GM04503 (cell line): ENCODE data around the gene CFAP74.

Source experiments
- DNase-seq: peaks from one replicate; pipeline ENCODE4 v3.0.0-alpha.2; 2012; ENCODE audit warnings: low read depth

CFAP74 gene

DNA sequence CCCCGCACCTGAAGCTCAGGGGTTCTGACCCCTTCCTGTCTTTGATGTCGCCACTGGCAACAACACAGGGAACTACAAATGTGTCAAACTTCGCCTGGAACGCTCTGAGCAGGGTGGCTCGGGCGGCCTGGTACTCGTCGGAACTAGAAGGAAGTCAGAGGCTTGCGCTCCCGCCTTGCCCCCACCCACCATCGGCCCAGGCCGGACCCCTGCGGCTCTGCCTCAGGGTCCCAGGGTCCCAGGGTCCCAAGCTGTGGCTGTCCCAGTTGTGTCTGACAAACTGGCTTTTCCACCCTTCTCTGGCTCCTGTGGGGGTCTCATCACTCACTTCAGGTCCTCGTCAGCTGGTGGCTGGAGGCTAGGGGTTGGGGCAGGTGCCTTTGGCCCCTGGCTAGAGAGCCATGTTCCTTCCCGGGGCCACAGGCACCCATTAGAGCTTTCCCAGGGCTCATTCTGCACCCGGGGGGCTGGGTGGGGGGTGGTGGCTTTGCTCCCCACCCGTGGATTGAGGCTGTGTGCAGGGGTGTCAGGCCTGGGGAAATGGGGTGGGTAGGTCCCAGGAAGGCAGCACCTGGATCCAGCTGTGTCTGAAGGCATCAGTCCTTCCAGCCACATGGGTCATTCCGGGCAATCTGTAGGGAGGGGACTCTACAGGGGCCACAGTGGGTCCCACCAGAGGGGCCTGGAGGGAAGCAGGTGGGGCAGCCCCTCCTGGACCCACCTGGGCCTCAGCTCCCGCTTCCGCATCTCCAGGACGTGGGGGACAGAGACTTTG, 76.5 kb downstream of the CFAP74 start:
- no peak for DNase-seq

DNA sequence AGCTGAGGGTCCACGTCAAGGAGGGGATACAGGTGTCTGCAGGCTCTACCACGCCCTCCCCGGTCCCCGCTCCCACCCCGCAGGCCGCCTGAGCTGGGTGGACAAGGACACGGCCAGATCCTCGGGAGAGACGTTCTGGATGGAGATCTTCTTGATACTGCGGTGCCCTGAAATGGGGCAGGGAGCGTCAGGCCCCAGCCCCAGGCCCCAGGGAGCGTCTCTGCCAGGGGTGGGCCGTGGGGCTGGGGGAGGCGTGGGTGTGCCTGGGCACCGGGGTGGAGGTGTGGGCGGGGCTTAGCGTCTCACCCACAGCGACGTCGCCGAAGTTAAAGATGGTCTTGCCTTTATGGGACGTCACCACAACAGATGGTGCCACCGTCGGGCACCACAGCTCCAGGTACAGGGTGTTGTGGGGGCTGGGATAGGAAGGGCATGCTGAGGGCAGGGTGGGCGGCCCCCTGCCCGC, 77.2 kb downstream of the CFAP74 start:
- DNase-seq, result no peak

DNA sequence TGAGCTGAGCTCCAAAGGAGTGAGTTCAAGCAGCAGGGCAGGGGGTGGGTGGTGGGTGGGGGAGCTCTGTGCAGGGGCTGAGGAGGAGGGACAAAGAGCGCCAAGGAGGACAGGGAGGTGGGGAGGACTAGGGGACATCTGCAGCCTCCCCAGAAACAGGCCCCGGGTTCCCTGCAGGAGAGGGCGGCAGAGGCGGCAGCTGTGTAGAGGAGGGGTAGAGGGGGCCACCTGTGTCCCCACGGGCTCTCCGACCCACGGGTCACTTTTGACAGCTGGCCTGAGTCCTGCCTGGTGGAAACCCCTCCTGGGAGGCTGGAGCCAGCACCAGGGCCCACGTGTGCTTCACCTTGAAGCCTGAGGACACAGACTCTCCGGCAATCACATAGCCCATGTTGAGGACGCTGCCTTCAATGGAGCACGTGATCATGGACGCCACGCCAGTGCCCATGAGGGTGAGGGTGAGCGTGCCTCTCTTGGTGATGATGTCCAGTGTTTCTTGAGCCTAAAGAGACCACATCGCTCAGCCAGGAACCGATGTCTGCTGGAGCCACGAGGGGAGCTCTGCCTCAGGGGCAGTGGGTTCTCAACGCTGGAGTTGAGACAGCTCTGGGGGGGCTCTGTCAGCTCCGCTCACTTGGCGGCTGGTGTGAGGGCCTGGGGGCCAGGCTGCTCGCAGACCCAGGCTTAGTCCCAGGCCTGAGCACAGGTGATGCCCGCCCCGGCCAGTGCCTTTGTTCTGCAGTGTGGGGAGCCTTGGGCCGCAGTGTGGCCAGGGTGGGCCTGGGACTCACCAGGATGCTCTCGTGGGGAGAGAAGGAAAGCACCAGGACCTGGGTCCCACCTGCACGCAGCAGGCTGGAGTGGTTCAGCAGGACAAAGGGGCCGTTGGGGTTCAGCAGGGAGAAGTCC, 77.9 kb downstream of the CFAP74 start:
- no peak for DNase-seq

DNA sequence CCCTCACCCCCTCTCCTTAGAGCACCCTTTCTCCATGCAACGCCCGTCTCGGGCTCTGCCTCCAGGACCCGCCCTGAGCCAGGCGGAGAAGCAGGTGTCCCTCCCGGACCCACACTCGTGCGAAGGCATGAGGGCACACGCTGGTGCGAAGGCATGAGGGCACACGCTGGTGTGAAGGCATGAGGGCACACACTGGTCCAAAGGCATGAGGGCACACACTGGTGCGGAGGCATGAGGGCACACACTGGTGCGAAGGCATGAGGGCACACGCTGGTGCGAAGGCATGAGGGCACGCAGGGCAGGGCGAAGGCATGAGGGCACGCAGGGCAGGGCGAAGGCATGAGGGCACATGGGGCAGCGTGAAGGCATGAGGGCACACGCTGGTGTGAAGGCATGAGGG, 78.7 kb downstream of the CFAP74 start:
- no peak for DNase-seq

DNA sequence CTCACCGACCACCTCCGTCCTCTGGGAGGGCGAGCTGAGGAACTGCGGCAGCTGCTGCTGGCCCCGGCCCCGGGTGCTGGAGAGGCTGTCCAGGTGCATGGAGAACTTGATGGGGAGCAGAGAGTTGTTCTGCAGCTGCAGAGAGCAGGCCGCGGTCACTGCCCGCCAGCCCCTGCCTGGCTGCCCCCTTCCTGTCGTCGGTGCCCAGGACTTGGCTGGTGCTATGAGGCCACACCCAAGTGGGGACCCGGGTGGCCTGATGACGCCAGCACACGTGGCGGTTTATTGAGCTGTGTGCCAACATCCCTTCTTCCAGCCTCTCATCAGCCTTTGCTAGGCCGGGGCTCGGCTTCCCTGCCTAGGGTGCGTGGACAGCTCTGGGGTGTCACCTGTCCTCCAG, 79.2 kb downstream of the CFAP74 start:
- DNase-seq, result no peak

DNA sequence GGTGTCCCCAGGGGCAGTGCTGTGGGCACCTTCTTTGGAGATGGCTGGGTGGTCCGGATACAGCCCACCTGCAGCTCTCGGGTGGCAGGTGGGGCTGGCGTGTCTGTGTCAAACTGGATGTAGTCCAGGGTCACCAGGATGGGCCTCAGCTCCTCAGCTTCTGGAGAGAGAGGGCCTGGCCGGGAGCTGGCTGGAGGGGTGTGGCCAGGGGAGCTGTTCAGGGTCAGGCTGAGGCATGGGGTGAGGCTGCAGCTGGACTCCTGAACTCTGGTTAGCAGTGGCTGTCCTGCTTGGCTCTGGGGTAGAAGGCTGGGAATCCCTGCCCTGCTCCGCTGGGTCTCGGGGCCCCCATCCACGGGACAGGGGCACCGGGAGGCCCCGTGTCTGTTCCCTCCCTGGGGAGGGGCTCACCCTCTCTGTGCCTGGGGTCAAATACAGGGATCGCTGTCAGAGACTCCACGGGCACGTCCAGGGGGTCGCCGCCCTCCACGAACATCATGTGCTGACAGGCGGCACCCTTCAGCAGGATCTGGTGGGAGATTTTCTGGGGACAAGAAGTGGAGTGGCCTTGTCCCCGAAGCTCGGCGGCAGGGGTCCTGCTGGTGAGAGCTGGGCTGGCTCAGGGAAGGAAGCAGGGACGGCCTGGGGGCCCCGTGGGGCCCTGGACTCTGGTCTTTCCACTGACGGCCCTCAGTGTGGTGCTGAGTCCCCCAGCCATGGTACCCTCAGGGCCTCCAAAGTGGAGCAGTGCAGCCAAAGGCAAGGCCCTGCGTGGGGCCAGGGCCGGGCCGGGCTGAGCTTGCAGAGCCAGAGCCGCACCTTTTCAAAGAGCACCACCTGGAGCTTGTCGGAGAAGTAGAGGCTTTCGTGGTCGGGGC, 80.4 kb downstream of the CFAP74 start:
- DNase-seq, result no peak

DNA sequence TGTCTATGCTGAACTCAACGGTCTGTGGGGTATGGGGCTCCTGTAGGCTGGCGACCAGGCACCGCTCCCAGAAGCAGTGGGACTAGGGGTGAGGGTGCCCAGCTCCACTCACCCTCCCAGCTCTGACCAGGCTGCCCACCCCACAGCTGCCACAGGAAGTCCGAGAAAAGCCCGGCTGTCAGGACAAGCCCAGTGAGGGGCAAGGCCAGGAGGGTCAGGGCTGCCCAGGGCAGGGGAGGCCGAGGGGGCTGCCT, 81.0 kb downstream of the CFAP74 start:
- no peak for DNase-seq

DNA sequence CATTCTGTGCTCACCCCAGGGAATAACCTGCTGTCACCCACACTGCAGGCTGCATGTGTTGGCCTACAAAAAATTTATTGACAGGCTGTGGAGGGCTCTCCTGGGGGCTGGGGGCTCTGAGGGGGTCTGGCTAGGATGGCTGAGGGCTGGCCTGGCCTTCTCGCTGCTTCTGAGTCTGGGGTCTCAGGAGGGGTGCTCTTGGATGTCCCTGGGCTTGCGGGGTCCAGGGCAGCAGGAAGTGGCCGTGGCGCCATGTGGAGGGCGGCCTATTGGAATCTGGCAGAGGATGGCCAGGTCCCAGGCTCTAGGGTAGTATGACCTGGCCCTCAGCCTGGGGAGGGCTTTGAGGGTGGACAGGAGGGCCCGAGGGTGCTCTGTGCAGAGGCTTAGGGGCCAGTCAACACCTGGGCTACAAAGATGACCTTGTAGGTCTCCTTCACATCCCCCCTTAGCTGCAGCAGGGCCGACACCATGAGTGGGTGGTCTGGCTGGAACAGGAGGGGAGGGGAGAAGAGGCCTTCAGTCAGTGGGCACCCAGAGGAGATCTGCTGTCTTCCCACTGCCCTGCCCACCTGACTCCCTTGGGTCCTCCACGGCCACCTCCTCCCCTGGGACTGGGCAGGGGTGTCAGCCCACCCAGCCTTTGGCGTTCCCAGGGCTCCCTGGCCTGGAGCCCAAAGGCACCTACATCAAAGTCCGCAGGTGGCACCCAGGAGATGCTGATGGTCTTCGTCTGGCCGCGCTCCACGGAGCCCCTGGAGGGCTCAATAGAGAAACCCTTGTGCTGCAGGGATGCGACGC, 81.5 kb downstream of the CFAP74 start:
- DNase-seq, result no peak

DNA sequence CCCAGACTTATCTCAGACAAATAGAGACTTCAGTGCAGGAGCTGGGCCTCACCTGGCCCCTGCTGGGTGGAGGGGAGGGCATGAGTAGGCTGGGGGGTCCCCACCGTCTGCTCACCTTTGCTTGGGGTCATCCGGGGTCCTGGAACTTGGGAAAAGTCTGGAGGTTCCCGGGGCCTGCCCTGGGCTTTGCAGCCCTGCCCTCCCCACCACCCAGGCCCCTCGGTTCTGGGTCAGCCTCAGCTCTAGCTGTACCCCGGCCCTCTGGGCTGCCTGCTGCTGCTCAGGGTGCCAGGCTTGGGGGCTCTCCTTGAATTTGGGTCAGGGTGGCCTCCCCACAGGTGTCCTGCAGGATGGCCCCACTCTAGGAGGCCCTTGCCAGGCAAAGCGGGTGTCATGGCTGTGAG, 82.1 kb downstream of the CFAP74 start:
- DNase-seq, result no peak

DNA sequence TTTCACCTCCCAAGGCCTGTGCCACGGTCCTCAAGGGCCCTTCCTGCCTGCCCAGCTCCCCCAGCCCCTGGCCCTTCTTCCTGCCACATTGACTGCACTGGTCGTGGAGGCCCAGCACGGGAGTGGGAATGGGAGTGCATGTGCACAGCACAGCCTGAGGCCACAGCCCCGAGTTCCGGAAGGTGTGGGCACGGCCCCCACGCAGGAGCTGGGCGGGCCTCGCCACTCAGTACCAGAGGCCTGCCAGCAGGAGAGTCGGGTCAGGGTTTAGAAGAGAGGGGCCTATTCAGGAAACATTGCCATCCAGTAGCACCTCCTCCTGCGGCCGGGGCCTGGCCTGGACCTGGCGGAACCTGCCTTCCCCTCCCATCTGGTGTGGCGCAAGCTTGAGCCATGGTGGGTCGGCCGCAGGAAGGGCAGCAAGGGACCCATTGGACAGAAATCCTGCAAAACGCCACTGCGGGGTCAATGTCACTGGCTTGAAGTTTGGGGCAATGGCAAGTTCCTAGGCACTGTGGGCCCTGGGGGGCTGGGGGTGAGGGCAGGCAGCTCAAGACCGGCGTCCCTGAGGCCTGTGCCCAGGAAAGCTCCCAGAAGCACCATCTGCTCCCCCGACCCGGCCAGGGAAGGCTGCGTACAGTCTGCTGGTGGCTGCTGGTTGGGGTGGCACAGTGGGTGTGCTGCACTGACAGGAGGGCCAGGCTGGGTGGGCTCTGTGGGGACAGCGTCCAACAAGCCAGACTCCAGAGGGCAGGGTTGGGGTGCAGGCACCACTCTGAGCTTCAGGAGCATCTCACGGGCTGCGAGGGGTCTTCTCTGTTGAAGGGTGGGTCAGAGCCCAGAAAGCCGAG, 82.8 kb downstream of the CFAP74 start:
- no peak for DNase-seq

DNA sequence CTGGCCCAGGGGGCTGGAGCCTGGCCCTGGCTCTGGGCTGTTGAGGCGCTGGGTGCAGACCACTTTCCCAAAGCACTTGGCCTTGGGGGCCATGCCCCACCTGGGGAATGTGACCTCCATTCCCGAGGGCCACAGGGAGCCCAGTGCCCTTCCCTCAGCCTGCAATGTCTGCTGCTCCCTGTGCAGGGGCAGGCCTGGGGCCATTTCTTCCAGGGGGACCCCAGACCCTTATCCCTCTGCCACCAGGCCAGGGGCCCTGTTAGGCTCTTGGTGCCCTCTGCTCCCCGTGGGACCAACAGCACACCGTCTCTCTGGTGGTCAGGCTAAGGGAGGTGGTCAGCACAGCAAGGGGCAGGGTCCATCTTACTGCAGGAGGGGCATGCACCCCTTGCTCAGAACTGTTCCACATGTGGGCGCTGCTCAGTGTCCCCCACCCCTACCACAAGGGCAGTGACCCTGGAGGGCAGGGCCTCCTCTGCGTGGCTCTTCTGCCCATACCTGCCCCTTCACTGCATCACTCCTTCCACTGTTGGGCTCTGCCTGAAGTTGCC, 83.5 kb downstream of the CFAP74 start:
- no peak for DNase-seq

DNA sequence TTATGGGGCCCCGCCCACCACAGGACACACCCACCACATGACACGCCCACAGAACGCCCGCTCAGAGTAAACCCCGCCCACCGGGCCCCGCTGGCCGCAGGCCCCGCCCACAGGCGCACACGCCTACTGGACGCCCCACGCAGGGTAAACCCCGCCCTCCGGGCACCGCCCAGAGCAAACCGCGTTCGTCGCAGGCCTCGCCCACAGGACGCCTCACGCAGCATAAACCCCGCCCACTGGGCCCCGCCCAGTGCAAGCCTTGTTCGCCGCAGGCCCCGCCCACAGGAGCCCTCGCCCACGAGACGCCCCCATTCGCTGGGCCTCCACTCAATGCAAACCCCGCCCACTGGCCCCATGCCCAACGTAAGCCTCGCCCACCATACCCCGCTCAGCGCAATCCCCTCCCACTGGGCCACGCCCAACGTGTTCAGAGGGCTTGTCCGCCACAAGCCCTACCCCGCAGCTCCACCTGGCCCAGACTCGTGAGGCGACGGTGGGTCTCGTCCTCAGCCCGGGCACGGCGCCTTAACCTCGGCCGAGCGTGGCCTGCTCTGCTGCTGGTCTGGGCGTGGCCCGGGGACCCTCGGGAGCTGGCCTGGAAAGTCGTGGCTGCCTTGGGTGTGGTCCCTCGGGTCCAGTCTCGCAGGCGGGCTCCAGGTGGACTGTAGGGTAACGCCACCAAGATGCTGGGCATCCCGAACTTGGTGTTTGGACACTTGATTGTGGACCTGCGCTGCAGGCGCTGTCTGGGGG, 84.1 kb downstream of the CFAP74 start:
- DNase-seq, result peak; percentile 48

DNA sequence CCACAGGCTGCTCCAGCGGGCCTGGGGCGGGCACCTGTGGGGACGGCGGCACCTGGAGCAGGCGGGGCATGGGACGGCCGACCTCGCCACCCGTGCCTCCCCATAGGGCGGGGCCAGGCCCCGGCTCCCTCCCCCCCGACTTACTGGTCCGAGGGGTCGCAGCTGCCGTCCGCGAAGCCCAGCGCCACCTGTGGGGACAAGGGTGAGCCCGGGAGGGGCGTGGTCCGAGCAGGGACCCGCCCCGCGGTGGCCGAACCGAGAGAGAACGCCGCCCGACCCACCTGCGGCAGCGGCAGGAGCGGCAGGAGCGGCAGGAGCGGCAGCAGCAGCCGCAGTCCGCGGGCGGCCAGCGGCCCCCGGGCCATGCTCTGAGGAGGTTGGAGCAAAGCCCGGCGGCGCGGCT, 84.7 kb downstream of the CFAP74 start, which contains the start of gene TMEM52:
Gene TMEM52 (minus strand): TSS at position 379 of the 403 bp plus-strand sequence. CDS start 14 bp downstream, at position 365.
- DNase-seq, result no peak

DNA sequence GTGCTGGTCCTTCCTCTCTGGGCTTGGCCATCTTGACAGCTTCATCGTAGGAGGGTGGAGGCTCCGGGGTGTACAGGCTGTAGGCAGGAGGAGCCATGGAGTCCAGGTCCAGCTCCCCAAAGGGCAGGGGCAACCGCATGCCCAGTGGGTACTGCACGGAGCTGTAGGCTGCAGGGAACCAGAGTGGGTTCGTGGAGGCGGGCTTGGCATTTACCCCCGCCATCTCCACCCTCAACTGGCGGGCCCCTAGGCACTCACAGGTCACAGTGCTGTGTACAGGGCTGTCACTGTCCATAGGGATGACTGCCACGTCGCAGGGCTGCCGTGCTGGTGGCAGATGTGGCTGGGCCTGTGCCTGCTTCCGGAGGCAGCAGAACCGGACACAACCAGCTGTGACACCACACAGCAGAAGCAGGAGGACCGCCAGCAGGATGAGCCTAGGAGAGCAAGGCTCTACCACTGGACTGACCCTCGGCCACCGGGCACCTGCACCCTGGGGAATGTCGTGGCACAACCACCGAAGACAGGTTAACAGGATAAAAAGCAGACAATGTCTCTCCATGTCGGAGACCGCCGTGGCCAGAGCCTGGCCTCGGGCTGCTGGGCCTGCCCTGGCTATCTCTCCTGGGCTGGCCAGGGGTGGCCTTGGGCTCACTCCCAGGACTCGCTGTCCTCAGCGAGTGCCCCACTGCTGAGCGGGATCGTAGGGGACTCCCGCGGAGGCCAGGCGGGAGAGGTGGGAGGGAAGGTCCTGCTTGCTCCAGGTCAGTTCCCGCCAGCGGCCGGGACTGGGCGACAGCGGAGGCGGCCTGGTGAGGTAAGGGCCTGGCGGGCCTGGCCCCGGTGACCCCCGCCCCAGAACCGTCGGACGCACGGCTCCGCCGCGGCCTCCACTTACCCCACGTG, 85.3 kb downstream of the CFAP74 start:
- DNase-seq, result no peak

DNA sequence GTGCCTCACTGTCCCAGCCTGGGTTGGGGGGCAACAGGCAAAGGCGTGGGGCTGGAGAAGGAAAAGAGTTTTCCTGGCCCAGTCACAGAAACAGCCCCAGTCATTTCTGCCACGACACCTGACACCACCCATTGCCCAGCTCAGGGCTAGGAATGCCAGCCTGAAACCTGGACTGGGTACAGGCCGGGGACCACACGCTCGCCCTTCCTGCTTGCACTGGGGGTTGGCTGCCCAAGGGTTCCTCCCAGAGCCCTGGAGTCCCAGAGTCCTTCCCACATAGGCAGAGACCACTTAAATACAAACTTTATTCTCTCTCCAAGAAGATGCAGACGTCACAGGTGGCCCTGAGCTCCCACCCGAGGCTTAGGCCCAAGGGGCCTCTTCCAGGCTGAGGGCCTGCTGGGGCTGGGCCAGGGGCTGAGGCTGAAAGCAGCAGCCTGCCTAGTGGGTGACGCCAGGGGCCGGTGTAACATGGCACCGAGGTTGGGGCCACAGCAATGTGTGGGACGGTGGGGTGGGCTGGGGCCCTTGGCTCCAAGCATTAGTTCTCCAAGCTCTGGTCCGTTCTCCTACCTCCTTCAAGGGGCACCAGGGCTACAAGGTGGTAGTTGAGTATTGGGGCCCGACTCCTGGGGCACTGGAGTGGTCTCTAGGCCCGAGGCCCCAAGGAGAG, 86.1 kb downstream of the CFAP74 start:
- DNase-seq, result no peak

DNA sequence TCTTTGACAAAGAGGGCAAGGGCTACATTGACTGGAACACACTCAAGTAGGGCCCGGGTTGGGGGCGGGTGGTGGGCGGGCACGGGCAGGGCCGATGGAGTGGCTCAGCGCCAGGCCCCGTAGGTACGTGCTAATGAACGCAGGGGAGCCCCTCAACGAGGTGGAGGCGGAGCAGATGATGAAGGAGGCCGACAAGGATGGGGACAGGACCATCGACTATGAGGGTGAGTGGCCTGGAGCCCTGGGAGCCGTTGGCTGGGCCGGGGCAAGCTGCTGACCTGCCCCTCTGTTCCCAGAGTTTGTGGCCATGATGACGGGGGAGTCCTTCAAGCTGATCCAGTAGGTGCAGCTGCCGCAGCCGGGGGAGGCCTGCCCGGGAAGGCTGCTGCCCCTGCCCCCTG, 86.7 kb downstream of the CFAP74 start:
- no peak for DNase-seq

DNA sequence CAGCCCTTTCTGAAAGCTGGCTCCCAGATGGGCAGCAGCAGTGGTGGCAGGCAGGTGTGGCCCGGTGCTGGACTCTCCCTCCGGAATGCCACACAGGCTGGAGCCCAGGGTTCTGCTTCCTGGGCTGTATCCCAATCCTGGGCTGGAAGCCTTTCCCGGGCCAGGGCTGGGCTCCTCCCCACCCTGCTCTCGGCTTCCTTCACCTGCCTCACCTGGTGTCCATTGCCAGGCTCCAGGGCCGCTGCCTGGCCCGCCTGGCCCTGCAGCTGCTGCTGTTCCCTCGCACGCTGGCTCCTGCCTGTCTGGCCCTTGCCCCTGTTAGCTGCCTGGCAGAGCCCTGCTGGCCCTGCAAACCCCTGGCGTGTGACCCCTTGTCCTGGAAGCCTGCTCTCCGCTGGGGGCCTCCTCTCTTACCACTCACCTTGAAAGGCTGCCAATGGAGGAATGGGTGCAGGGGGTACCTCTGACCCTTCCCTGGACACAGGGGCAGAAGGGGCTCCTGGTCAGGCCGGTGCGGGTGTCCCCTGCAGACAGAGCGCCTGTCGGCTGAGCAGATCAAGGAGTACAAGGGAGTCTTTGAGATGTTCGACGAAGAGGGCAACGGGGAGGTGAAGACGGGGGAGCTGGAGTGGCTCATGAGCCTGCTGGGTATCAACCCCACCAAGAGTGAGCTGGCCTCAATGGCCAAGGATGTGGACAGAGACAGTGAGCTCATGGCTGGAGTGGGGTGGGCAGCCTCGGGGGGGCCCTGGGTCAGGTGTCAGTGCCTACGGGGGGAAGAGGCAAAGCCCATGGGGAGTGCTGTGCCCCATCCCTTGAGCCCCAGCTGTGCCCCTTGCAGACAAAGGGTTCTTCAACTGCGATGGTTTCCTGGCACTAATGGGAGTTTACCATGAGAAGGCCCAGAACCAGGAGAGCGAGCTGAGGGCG, 87.4 kb downstream of the CFAP74 start:
- DNase-seq, result no peak
